Inflammatory macrophage treated with lipopolysaccharide for 4 hours (primary cell): ENCODE results near the gene NLRP3.
A peak's percentile ranks its signal among the peaks of the same experiment; 100 is the strongest.
"Not testable (repeated sequence)": the region's sequence is repeated elsewhere in the genome, so short reads cannot be mapped to it uniquely, and the experiment has no call there.

Source experiments
- DNase-seq: peaks from one replicate; pipeline ENCODE4 v3.0.0-alpha.2; 2020

The NLRP3 gene

DNA sequence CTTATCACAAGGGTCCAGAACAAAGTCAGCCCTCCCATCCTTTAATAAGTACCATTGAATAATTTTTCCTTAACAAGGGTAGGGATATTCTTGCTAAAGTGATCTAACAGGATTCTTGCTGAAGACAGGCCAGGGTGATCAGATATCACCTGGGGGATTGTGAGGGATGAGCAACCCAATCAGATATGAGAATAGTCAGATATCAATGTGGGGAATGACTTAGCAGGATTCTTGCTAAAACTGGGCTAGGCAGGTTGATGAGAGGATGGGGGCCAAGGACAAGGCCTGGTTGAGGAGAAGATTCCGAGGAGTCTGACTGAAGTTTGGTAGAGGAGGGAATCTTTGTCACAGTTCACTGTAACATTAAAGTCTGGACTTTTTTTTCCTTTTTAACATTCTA lies 23.9 kb upstream of the NLRP3 start:
- DNase-seq = no peak

DNA sequence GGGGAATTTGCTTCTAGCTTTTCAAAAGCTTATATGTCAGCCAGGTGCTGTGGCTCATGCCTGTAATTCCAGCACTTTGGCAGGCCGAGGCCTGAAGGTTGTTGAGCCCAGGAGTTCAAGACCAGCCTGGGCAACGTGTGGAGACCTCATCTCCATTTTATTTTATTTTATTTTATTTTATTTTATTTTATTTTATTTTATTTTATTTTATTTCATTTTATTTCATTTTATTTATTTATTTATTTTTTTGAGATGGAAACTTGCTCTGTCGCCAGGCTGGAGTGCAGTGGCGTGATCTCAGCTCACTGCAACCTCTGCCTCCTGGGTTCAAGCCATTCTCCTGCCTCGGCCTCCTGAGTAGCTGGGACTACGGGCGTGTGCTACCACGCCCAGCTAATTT lies 20.9 kb upstream of the NLRP3 start:
- not testable (repeated sequence) for DNase-seq

DNA sequence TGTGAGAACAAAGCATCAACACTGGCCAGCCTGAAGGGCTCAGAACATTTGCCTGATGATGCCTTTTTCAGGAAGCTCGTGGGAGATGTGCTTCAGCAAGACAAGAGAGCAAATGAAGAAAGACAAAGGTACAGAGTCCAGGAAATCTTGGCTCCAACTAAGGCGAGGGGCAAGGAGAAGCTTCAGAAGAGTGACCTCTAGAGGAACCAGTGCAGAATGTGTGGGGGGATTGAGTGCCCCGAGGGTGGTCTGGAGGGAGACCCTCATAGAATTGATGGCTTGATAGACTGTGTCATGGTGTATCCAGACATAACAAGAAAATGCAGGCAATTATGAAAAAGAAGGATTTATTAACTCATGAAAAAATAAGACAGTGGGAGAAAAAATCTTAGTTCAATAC lies 15.3 kb upstream of the NLRP3 start:
- no peak for DNase-seq

DNA sequence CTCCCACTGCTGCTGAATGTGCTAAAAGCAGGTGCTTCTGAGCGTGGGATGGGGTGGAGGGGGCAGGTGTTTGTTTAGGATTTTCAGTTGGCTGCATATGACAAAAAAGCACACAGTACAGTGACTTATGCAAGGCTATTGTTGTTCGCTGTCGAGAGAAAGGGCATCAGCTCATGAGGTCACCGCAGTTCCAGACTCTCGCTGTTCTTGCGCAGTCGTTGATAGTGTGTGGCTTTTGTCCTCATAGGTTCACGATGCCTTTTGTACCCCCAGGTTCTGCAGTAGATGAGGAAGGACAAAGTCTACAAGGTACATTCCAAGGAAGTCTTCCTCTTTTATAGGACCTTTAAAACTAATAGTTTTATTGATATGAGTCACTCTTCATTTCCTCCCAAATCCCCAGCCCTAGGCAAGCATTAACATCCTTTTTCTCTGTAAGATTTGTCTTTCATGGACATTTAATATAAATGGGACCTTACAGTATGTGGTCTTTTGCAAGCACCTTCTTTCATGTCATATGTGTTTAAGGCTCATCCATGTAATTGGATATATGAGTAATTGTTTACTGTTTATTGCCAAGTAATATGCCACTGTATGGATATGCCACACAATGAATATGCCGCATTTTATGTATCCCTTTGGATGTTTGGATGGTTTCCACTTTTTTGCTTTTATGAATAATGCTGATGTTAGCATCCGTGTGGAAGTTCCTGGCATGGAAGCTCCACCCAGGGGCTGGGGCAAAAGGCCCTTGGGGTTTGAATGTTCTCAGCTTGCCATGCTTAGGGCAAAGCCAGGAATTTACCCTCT lies 14.5 kb upstream of the NLRP3 start:
- peak; percentile 78 for DNase-seq

DNA sequence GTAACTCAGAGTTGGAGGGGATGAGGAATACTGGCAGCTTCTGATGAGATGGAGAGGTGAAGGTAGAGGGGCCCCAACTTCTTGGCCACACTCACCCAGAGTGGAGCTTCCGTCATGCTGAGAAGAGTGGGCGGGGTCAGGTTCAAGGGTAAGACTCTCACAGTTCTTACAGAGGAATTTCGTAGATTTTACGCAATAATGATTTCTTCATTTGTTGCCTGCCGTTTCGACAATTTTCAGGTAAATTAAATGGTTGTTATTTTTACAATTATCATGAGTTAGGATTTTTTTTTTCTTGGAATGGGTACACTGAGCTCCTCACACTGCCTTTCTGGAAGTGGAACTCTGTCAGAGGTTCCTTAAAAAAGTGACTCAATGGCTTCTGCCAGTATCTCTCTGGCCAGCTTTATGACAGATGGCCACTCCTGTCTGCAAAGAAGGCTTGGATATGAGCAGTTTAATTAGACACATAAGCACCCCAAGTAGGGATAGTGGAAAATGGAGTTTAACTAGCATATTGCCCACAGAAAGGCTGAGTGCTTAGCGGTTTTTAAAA lies 13.8 kb upstream of the NLRP3 start:
- DNase-seq = peak; percentile 73

DNA sequence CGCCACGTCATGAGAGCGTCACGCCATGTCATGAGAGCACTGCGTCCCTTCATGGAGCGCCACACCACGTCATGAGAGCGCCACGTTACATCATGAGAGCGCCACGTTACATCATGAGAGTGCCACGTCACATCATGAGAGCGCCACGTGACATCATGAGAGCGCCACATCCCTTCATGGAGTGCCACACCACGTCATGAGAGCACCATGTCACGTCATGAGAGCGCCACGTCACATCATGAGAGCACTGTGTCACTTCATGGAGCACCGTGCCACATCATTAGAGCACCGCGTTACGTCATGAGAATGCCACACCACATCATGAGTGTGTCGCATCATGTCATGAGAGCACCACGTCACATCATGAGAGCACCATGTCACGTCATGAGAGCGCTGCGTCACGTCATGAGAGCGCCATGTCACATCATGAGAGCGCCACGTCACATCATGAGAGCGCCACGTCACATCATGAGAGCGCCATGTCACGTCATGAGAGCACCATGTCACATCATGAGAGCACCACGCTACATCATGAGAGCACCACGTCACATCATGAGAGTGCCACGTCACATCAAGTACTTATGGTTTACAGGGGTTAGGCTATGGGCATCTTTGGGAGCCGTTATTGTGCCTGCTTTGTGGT lies 9.8 kb upstream of the NLRP3 start:
- no peak for DNase-seq

DNA sequence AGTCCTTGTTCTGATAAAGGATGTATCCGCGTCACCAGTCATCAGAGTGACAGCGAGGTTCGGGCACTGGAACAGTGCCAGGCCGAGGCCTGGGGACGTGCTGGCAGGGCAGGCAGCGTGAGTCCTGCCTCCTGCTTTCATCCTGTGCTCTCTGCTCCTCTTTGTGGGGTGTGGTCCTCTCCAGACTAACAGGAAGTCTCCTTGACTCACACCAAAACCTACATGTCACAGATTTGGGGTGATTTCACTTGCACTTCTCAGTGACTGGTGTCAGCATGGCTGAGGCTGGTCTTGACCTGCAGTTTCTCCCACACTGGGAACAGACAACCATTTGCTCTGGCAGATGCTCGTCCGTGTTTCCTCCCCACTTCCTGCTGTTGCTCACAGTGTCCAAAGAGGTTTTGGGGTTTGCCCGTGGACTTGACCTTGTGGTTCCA lies 8.8 kb upstream of the NLRP3 start:
- DNase-seq = peak; percentile 97

DNA sequence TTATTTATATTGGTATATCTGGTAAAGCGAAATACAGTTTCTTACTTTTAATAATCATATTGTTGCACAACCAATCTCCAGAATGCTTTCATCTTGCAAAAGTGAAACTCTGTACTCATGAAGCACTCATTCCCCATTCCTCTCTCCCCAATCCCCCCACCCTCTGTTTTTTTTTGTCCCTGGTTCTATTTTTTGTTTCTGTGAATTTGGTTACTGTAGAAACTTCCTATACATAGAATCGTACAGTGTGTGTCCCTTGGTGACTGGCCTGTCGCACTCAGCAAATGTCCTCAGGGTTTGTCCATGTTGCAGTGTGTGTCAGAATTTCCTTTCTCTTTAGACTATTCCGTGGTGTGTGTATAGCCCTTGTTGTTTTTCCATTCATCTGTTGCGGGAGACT lies 7.9 kb upstream of the NLRP3 start:
- peak; percentile 84 for DNase-seq

DNA sequence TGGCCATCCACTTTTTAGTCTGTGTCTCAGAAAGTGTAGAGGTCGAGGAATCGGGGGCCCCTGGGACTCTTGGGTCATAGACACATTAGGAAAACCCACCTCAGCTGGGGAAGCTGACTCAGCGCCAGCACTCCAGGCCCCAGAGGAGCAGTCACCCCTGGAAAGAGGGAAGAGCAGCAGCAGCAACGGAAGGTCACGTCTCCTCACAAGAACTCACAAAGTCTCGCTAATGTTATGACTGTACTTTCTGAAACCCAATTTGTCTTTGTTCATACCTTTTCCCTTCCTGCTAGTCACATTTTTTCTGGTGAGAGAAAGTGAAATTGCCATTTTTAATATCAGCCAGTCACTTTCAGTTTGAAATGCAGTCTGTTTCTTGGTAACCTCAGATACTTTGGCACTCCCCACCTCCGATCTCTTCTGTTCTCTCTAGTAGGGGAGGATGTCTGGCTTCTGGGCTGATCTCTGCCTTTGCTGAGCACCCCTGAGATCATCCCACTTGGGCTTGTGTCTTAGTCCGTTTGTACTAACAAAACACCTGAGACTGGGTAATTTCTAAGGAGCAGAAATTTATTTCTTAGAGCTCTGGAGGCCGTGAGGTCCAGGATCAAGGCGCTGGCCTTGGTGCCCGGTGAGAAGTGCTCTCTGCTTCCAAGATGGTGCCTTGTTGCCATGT lies 6.0 kb upstream of the NLRP3 start:
- DNase-seq = peak; percentile 90

DNA sequence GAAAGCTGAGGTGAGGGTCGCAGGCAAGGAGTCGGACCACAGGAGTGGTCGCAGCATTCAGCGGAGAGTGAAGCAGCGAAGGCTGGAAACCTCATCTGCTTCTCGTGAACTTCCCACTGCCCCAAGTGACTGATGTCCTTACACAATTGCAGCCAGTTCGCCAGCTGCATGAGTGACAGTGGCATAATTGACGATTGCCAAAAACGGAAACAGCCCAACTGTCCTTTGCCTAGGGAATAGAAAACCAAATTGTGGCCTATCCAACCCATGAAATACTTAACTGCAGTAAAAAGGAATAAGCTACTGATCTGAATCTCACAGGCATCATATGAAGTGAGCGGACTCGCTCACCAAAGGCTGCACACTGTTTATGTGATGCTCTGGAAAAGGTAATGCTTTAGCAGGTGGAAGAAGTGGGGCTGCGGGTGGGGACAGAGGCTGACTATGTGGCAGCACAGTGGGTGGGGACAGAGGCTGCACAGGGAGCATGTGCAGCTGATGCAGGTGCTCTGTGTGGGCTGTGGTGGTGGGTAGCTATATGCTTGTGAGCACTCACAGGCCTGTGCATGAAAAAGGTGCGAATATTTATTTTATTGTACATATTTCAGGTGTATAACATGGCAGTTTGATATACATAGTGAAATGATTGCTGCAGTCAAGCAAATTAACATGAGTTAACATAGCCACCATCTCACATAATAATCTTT lies 4.2 kb upstream of the NLRP3 start:
- peak; percentile 92 for DNase-seq

DNA sequence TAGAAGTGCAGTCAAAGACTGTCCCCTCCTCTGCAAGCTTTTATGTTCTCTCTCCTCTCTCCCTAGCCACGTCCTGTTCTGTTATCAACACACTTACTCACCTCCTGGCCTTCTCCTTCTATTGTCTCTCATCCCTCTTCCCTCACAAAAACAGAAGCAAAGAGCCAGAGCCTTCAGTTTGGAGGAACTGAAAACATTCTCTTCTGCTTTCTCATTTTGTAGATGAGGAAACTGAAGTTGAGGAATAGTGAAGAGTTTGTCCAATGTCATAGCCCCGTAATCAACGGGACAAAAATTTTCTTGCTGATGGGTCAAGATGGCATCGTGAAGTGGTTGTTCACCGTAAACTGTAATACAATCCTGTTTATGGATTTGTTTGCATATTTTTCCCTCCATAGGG lies 1.9 kb downstream of the NLRP3 start:
- DNase-seq = peak; percentile 91

DNA sequence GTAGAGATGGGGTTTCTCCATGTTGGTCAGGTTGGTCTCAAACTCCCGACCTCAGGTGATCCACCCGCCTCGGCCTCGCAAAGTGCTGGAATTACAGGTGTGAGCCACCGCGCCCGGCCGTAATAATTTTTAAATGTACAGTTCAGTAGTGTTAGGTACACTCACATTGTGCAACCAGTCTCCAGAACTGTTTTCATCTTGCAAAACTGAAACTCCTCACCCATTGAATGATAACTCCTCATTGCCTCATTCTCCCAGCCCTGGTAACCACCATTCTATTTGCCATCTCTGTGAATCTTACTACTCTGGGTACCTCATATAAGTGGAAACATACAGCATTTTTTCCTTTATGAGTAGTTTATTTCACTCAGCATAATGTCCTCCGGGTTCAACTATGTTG lies 3.4 kb downstream of the NLRP3 start:
- peak; percentile 77 for DNase-seq

DNA sequence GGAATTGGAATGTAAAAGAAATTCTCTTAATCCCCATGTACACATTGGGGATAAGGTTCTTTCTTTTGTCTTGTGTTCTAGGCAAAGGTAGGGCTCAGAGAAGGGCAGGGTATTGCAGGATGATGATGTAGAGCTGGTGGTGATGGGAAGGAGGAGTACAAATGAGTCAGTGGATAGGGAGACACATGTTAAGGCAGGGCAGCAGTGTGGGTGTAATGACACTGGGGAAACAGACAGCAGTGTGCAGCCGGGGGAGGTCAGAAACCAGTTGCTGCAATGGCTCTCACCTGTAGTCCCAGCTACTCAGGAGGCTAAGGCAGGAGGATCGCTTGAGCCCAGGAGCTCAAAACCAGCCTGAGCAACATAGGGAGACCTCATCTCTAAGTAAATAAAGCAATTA lies 5.1 kb downstream of the NLRP3 start:
- peak; percentile 68 for DNase-seq

DNA sequence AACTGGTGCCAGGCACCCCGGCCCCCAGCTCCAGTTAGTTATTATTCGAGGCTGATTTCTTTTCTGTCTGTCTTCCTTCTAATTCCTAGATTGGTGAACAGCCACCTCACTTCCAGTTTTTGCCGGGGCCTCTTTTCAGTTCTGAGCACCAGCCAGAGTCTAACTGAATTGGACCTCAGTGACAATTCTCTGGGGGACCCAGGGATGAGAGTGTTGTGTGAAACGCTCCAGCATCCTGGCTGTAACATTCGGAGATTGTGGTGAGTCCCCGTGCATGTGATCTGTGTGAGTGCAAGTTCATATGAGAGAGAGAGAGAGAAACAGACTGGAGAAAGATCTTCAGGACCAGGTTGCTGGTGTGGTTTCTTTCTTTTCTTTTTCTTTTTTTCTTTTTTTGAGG lies 13.5 kb downstream of the NLRP3 start:
- DNase-seq = no peak

DNA sequence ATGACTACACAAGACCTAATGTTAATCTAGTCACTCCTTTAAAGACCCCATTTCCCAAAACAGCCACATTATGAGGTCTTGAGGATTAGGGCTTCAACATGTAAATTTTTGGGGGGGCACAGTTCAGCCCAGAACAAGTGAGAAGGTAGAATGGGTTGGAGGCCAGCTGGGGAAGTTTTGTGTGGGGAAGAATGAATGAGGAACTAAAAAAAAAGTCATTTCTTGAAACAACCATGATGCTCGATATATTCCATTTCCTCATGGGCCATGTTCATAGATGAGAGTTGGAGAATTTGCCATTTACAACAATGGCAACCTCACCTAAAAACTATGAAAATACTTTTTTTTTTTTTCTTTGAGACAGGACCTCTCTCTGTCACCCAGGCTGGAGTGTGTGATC lies 14.5 kb downstream of the NLRP3 start:
- no peak for DNase-seq

DNA sequence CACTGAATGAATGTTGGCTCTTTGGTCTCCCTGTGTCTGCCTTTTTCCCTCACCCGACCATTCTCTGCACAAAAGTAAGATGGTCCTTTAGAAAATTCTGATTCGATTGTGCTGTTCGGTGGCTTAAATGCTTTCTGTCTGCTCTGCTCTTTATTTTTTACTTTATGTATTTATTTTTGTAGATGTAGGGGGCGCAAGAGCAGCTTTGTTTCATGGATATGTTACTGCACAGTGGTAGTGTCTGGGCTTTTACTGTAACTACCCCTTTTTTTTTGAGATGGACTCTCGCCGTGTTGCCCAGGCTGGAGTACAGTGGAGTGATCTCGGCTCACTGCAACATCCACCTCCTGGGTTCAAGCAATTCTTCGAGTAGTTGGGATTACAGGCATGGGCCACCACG lies 15.7 kb downstream of the NLRP3 start:
- DNase-seq = no peak

DNA sequence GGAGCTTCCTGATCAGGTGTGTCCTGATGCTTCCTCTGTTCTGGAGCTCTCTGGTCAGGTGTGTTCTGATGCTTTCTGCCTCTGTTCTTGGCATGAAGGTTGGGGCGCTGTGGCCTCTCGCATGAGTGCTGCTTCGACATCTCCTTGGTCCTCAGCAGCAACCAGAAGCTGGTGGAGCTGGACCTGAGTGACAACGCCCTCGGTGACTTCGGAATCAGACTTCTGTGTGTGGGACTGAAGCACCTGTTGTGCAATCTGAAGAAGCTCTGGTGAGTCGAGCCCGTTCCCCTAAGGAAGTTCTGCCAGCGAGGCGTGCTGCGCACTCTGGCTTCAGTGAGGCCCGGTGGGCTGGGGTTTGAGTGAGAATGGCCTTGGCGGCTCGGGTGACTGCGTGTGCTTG lies 18.0 kb downstream of the NLRP3 start:
- DNase-seq = peak; percentile 75

DNA sequence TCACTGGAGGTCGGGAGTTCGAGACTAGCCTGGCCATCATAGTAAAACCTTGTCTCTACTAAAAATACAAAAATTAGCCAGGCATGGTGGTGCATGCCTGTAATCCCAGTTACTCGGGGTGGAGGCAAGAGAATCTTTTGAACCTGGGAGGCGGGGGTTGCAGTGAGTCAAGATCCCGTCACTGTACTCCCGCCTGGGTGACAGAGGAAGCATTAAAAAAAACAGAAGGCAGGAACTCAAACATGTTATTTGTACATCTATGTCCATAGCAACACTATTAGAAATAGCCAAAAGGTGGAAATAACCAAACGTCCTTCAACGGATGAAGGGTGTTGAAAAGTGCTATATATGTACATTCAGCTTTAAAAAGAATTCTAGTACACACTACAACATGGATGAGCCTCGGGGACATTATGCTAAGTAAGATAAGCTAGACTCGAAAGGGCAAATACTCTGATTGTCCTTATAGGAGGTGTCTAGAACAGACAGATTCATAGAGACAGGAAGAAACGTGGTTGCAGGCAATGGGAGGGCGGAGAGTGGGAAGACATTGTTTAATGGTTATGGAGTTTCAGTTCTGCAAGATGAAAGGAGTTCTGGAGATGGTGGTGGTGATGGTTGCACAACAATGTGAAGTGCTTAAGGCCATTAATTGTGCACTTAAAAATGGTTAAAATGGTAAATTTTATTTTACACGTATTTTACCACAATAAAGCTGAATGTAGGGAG lies 19.2 kb downstream of the NLRP3 start:
- peak; percentile 84 for DNase-seq

DNA sequence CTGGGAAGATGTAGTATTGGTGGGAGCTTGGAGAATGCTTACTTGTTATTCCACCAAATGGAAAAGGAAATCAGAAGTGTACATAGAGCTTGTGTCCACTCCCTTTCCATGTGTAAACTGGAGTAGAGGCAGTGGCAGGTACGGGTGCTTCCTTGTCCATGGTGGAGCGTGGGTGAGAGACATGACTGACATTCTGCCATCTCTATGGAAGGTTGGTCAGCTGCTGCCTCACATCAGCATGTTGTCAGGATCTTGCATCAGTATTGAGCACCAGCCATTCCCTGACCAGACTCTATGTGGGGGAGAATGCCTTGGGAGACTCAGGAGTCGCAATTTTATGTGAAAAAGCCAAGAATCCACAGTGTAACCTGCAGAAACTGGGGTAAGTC lies 19.8 kb downstream of the NLRP3 start:
- no peak for DNase-seq

DNA sequence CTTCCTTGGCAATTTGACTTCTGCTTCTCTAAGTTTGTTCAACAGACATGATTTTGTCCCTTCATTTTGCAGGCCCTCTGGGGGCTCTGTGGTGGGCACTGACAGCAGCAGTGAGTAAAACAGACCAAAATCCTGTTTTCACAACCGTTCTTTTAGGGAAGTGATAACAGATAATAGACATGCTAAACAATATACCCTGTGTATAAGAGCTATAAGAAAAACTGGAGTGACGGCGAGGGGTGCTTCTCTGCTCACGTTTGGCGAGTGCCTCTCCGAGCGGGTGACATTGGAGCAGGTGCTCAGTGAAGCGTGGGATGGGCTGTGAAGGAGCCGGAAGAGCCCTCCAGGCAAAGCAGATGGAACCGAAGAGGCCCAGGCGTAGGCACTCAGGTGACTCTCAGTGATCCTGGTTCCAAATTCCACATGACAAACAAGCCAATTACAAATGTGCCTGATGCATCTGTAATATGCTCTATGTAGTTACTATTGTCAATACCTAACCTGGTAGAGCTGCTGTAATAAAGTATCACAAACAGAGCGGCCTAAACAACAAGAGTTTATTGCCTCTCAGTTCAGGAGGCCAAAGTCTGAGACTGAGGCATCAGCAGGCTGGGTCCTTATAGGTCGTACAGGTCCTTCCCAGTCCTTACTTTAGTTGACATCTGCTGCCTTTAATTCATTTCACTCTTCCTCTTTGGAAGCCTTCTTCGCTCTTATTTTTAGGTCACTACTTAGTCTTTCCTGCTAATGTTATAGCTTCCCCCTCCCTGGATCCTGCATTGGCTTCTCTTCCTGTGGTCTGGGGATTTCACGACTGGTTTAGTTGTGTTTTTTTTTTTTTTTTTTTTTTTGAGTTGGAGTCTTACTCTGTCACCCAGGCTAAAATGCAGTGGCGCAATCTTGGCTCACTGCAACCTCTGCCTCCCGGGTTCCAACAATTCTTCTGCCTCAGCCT lies 21.9 kb downstream of the NLRP3 start:
- peak; percentile 79 for DNase-seq

DNA sequence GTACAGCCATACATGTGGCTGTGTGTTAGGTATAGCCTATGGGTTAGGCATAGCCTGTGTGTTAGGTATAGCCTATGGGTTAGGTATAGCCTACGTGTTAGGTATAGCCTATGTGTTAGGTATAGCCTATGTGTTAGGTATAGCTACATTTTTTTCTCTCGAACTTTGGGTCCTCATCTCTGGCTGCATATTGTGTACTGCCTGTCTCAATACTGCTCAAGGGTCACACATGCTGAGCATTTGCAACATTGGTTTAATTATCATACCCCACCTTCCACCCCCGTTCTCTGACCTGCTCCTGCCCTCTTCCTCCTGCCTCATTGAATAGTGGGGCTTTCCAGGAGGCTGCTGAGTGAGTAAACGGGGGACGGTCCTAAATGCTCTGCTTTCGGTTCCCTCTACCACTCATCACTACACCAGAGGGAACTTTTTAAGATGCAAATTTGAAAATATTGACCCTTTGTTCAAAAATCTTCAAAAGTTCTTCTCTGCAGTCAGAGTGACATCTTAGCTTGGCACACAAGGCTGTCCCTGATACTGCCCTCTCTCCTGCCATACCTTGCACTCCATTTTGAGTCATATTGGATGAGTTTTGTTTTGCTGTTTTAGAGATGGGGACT lies 24.1 kb downstream of the NLRP3 start:
- peak; percentile 95 for DNase-seq
